Heart right ventricle (tissue), 16 donors: ENCODE measurements around the gene LSM10. TPM values are rescaled to one million over a fixed set of nuclear protein-coding genes. Genes with fewer than 3 reads are reported as not detected.

Source experiments
- ATAC-seq, 8 donors: fragments of 200-7000 bp; cut with Tn5 transposase; one replicate each; pipeline ENCODE4 v1.9.1; 2020; ENCODE audit warnings: mild to moderate bottlenecking in 8 of 8, moderate library complexity in 8 of 8, moderate number of reproducible peaks in 1 of 8
- DNase-seq, 2 donors: peaks; one replicate each; pipeline ENCODE4 v3.0.0-alpha.2; 2020
- H3K27ac ChIP-seq, 10 donors: fragments of 200-600 bp; sonication (generic) in 2 of 10; one replicate each; pipeline versions ENCODE4 v1.5.0 to v1.8.0; 2020 to 2022; ENCODE audit warnings: mild to moderate bottlenecking in 3 of 10
- H3K27me3 ChIP-seq, 7 donors: fragments of 200-600 bp; one replicate each; pipeline ENCODE4 v1.8.0; 2021 to 2022; ENCODE audit warnings: mild to moderate bottlenecking in 2 of 7
- H3K36me3 ChIP-seq, 9 donors: fragments of 200-600 bp; sonication (generic) in 1 of 9; one replicate each; pipeline versions ENCODE4 v1.5.0 to v1.8.0; 2020 to 2022; ENCODE audit warnings: mild to moderate bottlenecking in 2 of 9
- H3K4me1 ChIP-seq, 9 donors: fragments of 200-600 bp; sonication (generic) in 1 of 9; one replicate each; pipeline versions ENCODE4 v1.5.0 to v1.8.0; 2020 to 2022; ENCODE audit warnings: mild to moderate bottlenecking in 4 of 9
- H3K4me3 ChIP-seq, 10 donors: fragments of 200-600 bp; sonication (generic) in 2 of 10; one replicate each; pipeline versions ENCODE4 v1.5.0 to v1.8.0; 2020 to 2022; ENCODE audit warnings: mild to moderate bottlenecking in 7 of 10, moderate library complexity in 2 of 10
- H3K9me3 ChIP-seq, 11 donors: fragments of 200-600 bp in 10 of 11; sonication (generic) in 2 of 11; one replicate each; pipeline versions ENCODE4 v1.5.0 to v1.8.0; 2013 to 2022; ENCODE audit warnings: mild to moderate bottlenecking in 2 of 11, control low read depth in 1 of 11, moderate library complexity in 1 of 11
- WGBS, 2 donors: extraction: QIAGEN DNeasy Blood & Tissue Kit; methylation state at CpG; one replicate each; pipeline ENCODE4 v1.1.7; 2013; ENCODE audit warnings: inconsistent platforms in 1 of 2; 5-methylcytosine and 5-hydroxymethylcytosine counted together
- intact Hi-C, 10 donors: fragments of 100-400 bp; cut with DNase I; formaldehyde crosslinking; loops; one replicate each; pipeline versions ENCODE4 v1.11.1 to v1.14.2; 2022
- polyA plus RNA-seq, 2 donors: library from polyadenylated mRNA; stranded (reverse); fragments of 200-250 nt; gene quantifications; one replicate each; pipeline ENCODE4 v1.2.3, GENCODE V29; 2013
- total RNA-seq, 10 donors: library from RNA; stranded (reverse); fragmentation: NEBNext Ultra II Directional in 3 of 10; extraction: Animal tissue kit (Norgen Biotek cat#: 25700) in 3 of 10; gene quantifications; one replicate each; pipeline versions ENCODE4 v1.2.1 to v1.2.4, GENCODE V29; 2021 to 2023
- TF ChIP-seq, protein P1 (sequence below), 9 donors: fragments of 200-600 bp; sonication (generic) in 2 of 9; IDR thresholded peaks; one replicate each; pipeline versions ENCODE4 v1.5.0 to v1.8.0; 2021 to 2022; ENCODE audit warnings: antibody characterized with exemption in 9 of 9, mild to moderate bottlenecking in 5 of 9, moderate library complexity in 1 of 9
- donor health status: Arrhythmogenic right ventricular cardiomyopathy.
- donor health status: ischemic (EF 13 %, LVEDD 7.1; RV severe dilation, severe dysfunction).
- donor health status: healthy with polysubstance abuse.
- donor health status: DM: no; HTN: yes; CAD: no.
- donor health status: DM: no; HTN: no; CAD: no.
- donor health status: ischemic (EF 25% LVEDD 6.9; RV normal size, moderate dysfunction).
- donor health status: ischemic (EF 25% LVEDD 5.7; RV mildly dilated, moderate dysfunction).
- donor health status: healthy.
- donor health status: DM: yes; HTN: yes; CAD: no.
- donor health status: Ischemic cardiomyopathy.
- donor health status: ischemic (EF 35%, LVEDD 5.7; RV mildly dilated, moderate dysfunction).
- donor health status: nonischemic (EF 11% LVEDD 7.7; RV severe dilation, severe dysfunction).
- donor health status: DM: yes; HTN: yes; CAD: no.
- donor health status: PGD.
- donor health status: ischemic (EF 29% LVEDD 5.4; RV normal size, mild dysfunction).
- donor health status: nonischemic (EF 23%, LVEDD 6.1; RV moderate dilation, normal function).

Gene LSM10
- total and polyA plus RNA-seq, 12 donors: 35.2 to 82.6 (median 46.2) TPM

- intact Hi-C loops: loop anchor here in 3 of 10 donors (1.0 to 10.0 kb wide), 5 partner anchors 12 to 241 kb away; partner anchors contain the start of genes EVA1B (in 1 of the 3), LSM10 (in 1 of the 3), THRAP3 (in 1 of the 3) and TRAPPC3 (in 1 of the 3)
- Histone ChIP-seq H3K36me3 (peaks cover 0 to 12% (median 0%) of the 10 kb centered on the region in 9 donors), H3K27ac (peak within 1 kb of the TSS; percentile 78 to 99 (median 96)), H3K27me3 (no peaks in the 10 kb centered on the region), H3K9me3 (no peaks in the 10 kb centered on the region), H3K4me1 (peaks cover 11 to 84% (median 73%) of the 10 kb centered on the region in 9 donors), H3K4me3 (peak within 1 kb of the TSS; percentile 83 to 100 (median 95))
- ATAC-seq: peak; percentile 88 to 97 (median 94)
- peak; percentile 98 to 99 for DNase-seq
- TF ChIP-seq, protein P1, sequence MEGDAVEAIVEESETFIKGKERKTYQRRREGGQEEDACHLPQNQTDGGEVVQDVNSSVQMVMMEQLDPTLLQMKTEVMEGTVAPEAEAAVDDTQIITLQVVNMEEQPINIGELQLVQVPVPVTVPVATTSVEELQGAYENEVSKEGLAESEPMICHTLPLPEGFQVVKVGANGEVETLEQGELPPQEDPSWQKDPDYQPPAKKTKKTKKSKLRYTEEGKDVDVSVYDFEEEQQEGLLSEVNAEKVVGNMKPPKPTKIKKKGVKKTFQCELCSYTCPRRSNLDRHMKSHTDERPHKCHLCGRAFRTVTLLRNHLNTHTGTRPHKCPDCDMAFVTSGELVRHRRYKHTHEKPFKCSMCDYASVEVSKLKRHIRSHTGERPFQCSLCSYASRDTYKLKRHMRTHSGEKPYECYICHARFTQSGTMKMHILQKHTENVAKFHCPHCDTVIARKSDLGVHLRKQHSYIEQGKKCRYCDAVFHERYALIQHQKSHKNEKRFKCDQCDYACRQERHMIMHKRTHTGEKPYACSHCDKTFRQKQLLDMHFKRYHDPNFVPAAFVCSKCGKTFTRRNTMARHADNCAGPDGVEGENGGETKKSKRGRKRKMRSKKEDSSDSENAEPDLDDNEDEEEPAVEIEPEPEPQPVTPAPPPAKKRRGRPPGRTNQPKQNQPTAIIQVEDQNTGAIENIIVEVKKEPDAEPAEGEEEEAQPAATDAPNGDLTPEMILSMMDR (IDR thresholded peaks at IDR 0.05): peak in 1 of 9 donors; percentile 13
- WGBS, 2 donors: 0% methylated on average over 73 to 82 of the region's 82 CpGs
These were observed 12.1 kb downstream of the LSM10 start, which contains the start of gene STK40 for GRCh38 chr1:36385410-36386264. TSS of gene STK40 (minus strand) at chr1:36385924. CDS start at chr1:36361332, 24,592 bp downstream.

- Histone ChIP-seq H3K4me3 (peak overlapping the region; percentile 83 to 100 (median 95)), H3K36me3 (peaks cover 0 to 9% (median 0%) of the 10 kb centered on the region in 9 donors), H3K27ac (peak overlapping the region in 9 of 10 donors; percentile 89 to 99 (median 96)), H3K27me3 (no peaks in the 10 kb centered on the region), H3K4me1 (peaks cover 11 to 86% (median 78%) of the 10 kb centered on the region in 9 donors), H3K9me3 (no peaks in the 10 kb centered on the region)
- TF ChIP-seq, protein P1 (IDR thresholded peaks at IDR 0.05): no peak
- 1 to 2% methylated on average over 25 of the region's 25 CpGs for WGBS, 2 donors
- ATAC-seq (no peak), DNase-seq (peak; percentile 44 to 47)
- intact Hi-C loops: loop anchor here in 2 of 10 donors (5.0 to 10.0 kb wide), 4 partner anchors 62 to 240 kb away; partner anchors contain the start of genes EVA1B (in 1 of the 2), THRAP3 (in 1 of the 2) and TRAPPC3 (in 1 of the 2)
These were observed 12.9 kb downstream of the LSM10 start for GRCh38 chr1:36384542-36385409.

DNA sequence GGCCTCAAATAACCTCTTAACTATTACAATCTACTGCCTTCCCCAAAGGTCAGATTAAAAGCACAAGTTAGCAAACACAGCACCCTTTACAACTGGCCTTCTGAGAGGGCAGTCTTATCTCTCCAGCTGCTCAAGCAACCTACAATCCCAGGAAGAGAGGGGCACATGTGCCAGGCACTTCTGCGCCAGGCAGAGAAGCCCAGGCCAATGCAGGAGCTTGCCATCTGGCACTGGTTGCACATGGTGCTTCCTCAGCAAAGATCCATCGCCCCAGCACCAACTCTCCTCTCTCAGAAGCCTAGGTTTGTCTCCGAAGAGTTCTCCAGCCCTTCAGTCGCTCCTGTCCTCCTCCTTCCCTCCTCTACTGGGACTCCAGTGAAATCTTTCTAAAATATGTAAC lies 14.5 kb downstream of the LSM10 start:
- H3K4me3 ChIP-seq: no peak overlapping the region
- intact Hi-C loops: loop anchor here in 2 of 10 donors (10.0 kb wide), 2 partner anchors 158 to 238 kb away; partner anchors contain the start of genes THRAP3 (in 1 of the 2) and TRAPPC3 (in 1 of the 2)
- H3K27me3 ChIP-seq: no peaks in the 10 kb centered on the region
- peaks cover 0 to 11% (median 0%) of the 10 kb centered on the region in 9 donors for H3K36me3 ChIP-seq
- H3K27ac ChIP-seq: peak overlapping the region in 7 of 10 donors; percentile 11 to 43 (median 32)
- peaks cover 11 to 86% (median 81%) of the 10 kb centered on the region in 9 donors for H3K4me1 ChIP-seq
- peak in 1 of 2 donors; percentile 52 for DNase-seq
- no peaks in the 10 kb centered on the region for H3K9me3 ChIP-seq
- TF ChIP-seq, protein P1 (IDR thresholded peaks at IDR 0.05): no peak
- 69 to 80% methylated on average over 4 of the region's 4 CpGs for WGBS, 2 donors
- no peak for ATAC-seq
